Measurements from ENCODE around the gene ZNF232.
"Not testable (repeated sequence)": the region's sequence is repeated elsewhere in the genome, so short reads cannot be mapped to it uniquely, and the experiment has no call there.

The ZNF232 gene

GRCh38 chr17:5111402-5112204, at the start of gene ZNF232:
TSS of gene ZNF232 (minus strand) at chr17:5111878. CDS start at chr17:5111822, 56 bp downstream.
- peak; percentile 67 for DNase-seq (ENCODE audit: extremely low read depth, low read depth)
- peak within 1 kb of the TSS; percentile 73 for H3K4me3 ChIP-seq (replicated peaks; ENCODE audit: low read depth, low read length)
- no peak for TF ChIP-seq CTCF (IDR thresholded peaks at IDR 0.05; ENCODE audit: low read depth, low read length, missing control alignments)

- DNase-seq (ENCODE audit: extremely low read depth, low read depth); H3K4me3 ChIP-seq (replicated peaks; ENCODE audit: low read depth, low read length): not testable (repeated sequence)
Observed at GRCh38 chr17:5160702-5161101, 49.0 kb upstream of the ZNF232 start.

- not testable (repeated sequence) for DNase-seq (ENCODE audit: extremely low read depth, low read depth)
Observed at GRCh38 chr17:5146122-5146521, 34.4 kb upstream of the ZNF232 start.

GRCh38 chr17:5142877-5143276, 31.2 kb upstream of the ZNF232 start:
- not testable (repeated sequence) for H3K4me3 ChIP-seq (replicated peaks; ENCODE audit: low read depth, low read length); DNase-seq (ENCODE audit: extremely low read depth, low read depth)

More at GRCh38 chr17:5146122-5146521, 34.4 kb upstream of the ZNF232 start:
- not testable (repeated sequence) for H3K4me3 ChIP-seq (replicated peaks; ENCODE audit: low read depth, low read length)

- DNase-seq (ENCODE audit: extremely low read depth, low read depth), result no peak
- H3K4me3 ChIP-seq (replicated peaks; ENCODE audit: low read depth, low read length), result no peak overlapping the region
- no peak for TF ChIP-seq CTCF (IDR thresholded peaks at IDR 0.05; ENCODE audit: low read depth, low read length, missing control alignments)
Observed at GRCh38 chr17:5139458-5139732, 27.7 kb upstream of the ZNF232 start.

- TF ChIP-seq CTCF (IDR thresholded peaks at IDR 0.05; ENCODE audit: low read depth, low read length, missing control alignments), result no peak
- no peak for DNase-seq (ENCODE audit: extremely low read depth, low read depth)
- no peak overlapping the region for H3K4me3 ChIP-seq (replicated peaks; ENCODE audit: low read depth, low read length)
Observed at GRCh38 chr17:5138616-5139457, 27.2 kb upstream of the ZNF232 start.

- not testable (repeated sequence) for DNase-seq (ENCODE audit: extremely low read depth, low read depth); H3K4me3 ChIP-seq (replicated peaks; ENCODE audit: low read depth, low read length)
Observed at GRCh38 chr17:5138198-5138544, 26.5 kb upstream of the ZNF232 start.

DNA sequence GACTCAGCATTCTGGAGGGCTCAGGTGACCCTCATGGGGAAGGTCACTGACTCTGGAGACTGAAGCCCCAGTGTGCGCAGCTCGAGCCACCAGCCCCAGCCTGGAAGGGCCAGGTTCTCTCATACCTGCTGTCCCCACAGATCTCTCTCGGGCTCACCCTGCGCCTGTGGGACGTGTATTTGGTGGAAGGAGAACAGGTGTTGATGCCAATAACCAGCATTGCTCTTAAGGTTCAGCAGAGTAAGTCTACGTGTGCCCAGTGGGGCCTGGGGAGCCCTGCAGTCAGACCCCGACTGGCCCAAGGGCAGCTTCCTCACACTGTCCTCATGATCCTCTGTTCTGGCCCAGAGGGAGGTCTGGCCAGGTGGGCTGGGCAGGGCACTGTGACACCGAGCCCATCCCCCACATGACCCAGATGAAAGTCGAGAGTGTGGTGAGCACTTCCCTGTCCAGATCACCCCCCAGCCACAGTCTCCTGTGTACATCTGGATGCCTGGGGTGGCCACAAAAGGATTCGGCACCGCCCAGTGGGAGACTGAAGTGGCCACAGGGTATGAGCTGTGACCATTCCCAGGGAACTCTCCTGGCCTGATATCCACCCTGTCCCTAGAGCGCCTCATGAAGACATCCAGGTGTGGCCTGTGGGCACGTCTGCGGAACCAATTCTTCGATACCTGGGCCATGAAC, 26.0 kb upstream of the ZNF232 start:
- not testable (repeated sequence) for H3K4me3 ChIP-seq (replicated peaks; ENCODE audit: low read depth, low read length); DNase-seq (ENCODE audit: extremely low read depth, low read depth)

GRCh38 chr17:5136580-5137412, 25.1 kb upstream of the ZNF232 start:
- not testable (repeated sequence) for DNase-seq (ENCODE audit: extremely low read depth, low read depth); H3K4me3 ChIP-seq (replicated peaks; ENCODE audit: low read depth, low read length)
